T-helper 17 cell (primary cell): ENCODE data around the gene HDAC1. TPM values are rescaled to one million over a fixed set of nuclear protein-coding genes. Genes with fewer than 3 reads are reported as not detected.

Experiments
- ATAC-seq: fragments of 150-1000 bp; cut with Tn5 transposase; 2 replicates; pipeline ENCODE4 v1.10.0; 2021; ENCODE audit warnings: mild to moderate bottlenecking, moderate library complexity
- DNase-seq, 3 donors: peaks; one replicate each; pipeline versions ENCODE4 v3.0.0 to v3.0.0-alpha.2; 2020 to 2021
- H3K9me3 ChIP-seq: one replicate; pipeline ENCODE4 v1.7.0; 2013; ENCODE audit warnings: low read length, mild to moderate bottlenecking; ENCODE audit not compliant: control insufficient read depth, poor library complexity, severe bottlenecking
- H3K27ac Mint-ChIP-seq: one replicate; pipeline ENCODE4 v1.8.0; 2022; ENCODE audit warnings: mild to moderate bottlenecking, moderate library complexity, mixed read lengths
- H3K27me3 Mint-ChIP-seq: one replicate; pipeline ENCODE4 v1.8.0; 2022; ENCODE audit warnings: mixed read lengths
- H3K36me3 Mint-ChIP-seq: one replicate; pipeline ENCODE4 v1.8.0; 2022; ENCODE audit warnings: low read depth, mixed read lengths
- H3K4me1 Mint-ChIP-seq: one replicate; pipeline ENCODE4 v1.8.0; 2022; ENCODE audit warnings: mild to moderate bottlenecking, mixed read lengths
- H3K4me3 Mint-ChIP-seq: one replicate; pipeline ENCODE4 v1.8.0; 2022; ENCODE audit warnings: mild to moderate bottlenecking, moderate library complexity, mixed read lengths
- total RNA-seq, 4 donors: library from RNA in 2 of 4; stranded (reverse) in 2 of 4; gene quantifications; one replicate each; pipeline ENCODE4 v1.2.3 and lab custom pipeline; 2022 to 2026

The HDAC1 gene
- total RNA-seq, 2 donors from 2014 or later: 81.6 to 86.2 TPM

DNA sequence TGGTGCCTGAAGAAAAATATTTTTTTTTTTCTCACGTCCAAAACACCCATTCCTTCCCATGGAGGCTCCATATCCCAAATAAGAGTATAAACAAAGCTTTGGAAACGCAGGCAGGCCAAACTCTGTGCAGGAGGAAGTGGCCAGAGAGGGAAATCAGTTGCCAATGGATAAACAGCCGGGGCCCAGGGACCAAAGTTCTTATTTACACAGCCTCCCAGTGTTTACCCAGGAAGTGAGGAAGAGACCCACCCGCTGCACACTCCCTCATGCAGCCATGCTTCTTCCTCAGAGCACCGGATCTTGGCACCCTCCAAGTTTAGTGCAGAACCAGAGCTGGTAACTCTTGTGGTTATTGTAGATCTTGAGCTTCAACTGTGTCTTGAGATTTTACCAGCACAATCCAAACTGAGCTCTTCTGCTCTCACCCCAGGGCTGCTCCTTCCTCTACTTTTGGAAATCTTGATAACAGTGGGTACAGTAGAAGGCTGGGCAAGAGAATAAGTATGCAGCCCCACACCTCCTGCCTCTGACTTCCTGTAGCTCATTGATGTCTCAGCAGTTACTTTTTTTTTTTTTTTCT is 29.9 kb downstream of the HDAC1 start:
- DNase-seq (no peak), ATAC-seq (peak; percentile 85)
- Mint-ChIP-seq H3K4me1 (peaks cover 28% of the 10 kb centered on the region), H3K36me3 (peaks cover under 1% of the 10 kb centered on the region), H3K27me3 (no peaks in the 10 kb centered on the region), H3K27ac (peak overlapping the region; percentile 82), H3K4me3 (peak overlapping the region; percentile 78)
- H3K9me3 ChIP-seq: no peaks in the 10 kb centered on the region

DNA sequence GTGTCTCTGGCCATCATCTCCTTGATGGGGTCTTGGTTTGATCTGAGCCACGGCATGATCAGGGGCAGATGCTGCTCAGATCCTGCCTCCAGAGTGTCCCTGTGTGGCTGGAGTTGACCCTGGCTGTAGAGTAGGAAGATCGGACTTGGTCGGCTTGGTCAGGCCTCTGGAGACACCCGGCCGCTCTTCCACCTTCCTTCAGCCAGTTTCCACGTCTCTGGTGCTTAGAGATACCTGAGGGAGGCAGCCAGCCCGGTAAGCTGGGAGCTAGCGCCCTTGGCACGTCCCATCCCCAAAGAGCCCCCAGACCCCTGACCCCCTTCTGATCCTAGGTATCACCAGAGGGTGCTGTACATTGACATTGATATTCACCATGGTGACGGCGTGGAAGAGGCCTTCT is 35.3 kb downstream of the HDAC1 start:
- no peak overlapping the region for H3K27ac Mint-ChIP-seq
- ATAC-seq (no peak), DNase-seq (no peak)
- peaks cover 8% of the 10 kb centered on the region for H3K36me3 Mint-ChIP-seq
- no peaks in the 10 kb centered on the region for H3K9me3 ChIP-seq
- H3K27me3 Mint-ChIP-seq: no peaks in the 10 kb centered on the region
- H3K4me1 Mint-ChIP-seq: peaks cover 23% of the 10 kb centered on the region
- H3K4me3 Mint-ChIP-seq: no peak overlapping the region

DNA sequence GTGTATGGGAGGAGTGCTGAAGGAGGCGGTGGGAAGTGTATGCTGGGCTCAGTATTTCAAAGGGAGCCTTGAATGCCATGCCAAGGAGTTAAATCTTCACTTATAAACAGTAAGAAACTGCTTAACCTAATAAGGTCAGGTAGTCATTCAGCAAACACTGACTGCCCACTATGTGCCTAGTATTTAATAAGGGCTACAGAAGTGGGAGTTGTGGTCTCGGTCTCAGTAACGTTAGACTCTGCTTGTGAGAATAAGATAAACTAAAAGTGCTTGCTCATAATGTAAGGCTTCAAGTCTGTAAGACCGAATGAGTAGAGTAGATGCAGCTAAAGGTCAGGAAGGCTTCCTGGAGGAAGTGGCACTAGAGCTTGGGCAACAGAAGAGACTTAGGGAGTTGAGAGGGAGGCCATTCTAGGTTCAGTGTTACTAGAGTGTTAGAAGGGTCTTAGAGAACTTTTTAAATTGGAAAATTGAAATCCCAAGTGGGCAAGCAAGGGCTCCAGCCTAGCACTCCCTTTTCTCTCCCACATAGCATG is 38.1 kb downstream of the HDAC1 start:
- H3K4me3 Mint-ChIP-seq: no peak overlapping the region
- DNase-seq (no peak), ATAC-seq (no peak)
- H3K27ac Mint-ChIP-seq: peak overlapping the region; percentile 93
- no peaks in the 10 kb centered on the region for H3K27me3 Mint-ChIP-seq
- peaks cover 8% of the 10 kb centered on the region for H3K36me3 Mint-ChIP-seq
- peaks cover 25% of the 10 kb centered on the region for H3K4me1 Mint-ChIP-seq
- H3K9me3 ChIP-seq: no peaks in the 10 kb centered on the region

DNA sequence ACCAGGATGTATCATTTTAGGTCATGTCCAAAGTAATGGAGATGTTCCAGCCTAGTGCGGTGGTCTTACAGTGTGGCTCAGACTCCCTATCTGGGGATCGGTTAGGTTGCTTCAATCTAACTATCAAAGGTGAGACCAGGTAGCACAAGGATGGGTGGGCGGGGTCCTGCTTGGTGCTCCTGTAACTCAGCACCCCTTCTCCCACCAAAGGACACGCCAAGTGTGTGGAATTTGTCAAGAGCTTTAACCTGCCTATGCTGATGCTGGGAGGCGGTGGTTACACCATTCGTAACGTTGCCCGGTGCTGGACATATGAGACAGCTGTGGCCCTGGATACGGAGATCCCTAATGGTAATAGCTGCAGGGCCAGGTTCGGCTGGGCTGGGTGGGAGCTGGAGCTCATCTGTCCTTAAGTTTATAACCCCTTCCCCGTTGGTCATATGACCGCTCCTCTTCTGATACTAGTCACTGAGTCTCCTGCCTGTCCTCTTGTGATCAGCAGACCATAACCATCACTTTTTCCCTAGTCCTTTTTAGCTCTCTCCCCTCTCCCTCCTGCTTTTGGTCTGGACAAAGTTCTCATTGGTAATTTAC is 38.8 kb downstream of the HDAC1 start:
- H3K4me1 Mint-ChIP-seq: peaks cover 27% of the 10 kb centered on the region
- no peak for DNase-seq
- no peak overlapping the region for H3K4me3 Mint-ChIP-seq
- H3K27ac Mint-ChIP-seq: peak overlapping the region; percentile 39
- H3K9me3 ChIP-seq: no peaks in the 10 kb centered on the region
- no peak for ATAC-seq
- no peaks in the 10 kb centered on the region for H3K27me3 Mint-ChIP-seq
- H3K36me3 Mint-ChIP-seq: peaks cover 8% of the 10 kb centered on the region

DNA sequence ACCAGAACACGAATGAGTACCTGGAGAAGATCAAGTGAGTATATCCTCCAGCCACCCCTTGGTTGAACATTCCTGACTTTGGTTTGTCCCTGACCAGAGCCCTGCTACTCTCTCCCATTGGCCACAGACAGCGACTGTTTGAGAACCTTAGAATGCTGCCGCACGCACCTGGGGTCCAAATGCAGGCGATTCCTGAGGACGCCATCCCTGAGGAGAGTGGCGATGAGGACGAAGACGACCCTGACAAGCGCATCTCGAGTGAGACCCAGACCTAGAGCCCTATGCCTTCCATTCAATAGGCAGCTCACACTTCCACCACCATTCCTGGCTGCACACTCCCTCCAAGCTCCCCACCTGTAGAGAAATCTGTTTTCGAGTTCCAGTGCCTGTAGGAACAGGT is 39.7 kb downstream of the HDAC1 start:
- H3K27ac Mint-ChIP-seq: peak overlapping the region; percentile 39
- no peak for DNase-seq

DNA sequence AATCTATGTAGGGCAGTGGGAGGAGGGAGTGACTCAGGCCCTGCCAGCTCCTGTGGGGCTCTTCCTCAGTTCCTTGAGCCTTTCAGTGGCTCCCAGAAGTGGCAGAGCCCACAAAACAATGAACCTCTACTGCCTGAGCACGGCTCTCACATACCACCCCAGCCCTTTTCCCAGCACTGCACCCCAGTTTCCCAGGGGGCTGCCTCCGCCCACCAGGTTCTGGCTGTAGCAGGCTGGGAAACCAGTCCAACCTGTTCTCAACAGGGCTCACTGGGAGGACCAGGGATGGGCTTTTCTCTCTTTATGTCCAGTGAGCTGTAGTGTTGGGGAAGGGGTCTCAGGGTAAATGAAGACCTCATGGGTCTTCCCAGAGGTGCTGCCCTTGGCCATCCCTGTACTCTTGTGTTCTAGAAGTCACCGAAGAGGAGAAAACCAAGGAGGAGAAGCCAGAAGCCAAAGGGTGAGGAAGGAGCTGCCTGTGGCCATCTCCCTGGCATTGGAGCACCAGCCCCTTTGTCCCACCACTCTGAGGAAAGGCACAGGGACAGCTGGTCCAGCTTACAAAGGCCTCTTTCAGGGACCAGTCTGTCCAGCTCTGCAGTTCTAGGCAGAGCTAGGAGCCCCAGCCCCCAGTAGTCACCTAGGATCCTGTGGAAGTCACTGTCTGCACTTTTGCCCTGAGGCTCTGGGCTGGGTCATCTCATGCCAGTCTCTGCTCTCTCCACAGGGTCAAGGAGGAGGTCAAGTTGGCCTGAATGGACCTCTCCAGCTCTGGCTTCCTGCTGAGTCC is 40.6 kb downstream of the HDAC1 start:
- H3K4me1 Mint-ChIP-seq: peaks cover 34% of the 10 kb centered on the region
- no peaks in the 10 kb centered on the region for H3K27me3 Mint-ChIP-seq
- H3K9me3 ChIP-seq: no peaks in the 10 kb centered on the region
- H3K36me3 Mint-ChIP-seq: peaks cover 8% of the 10 kb centered on the region
- DNase-seq (no peak), ATAC-seq (no peak)
- H3K4me3 Mint-ChIP-seq: no peak overlapping the region
- H3K27ac Mint-ChIP-seq: no peak overlapping the region

More for the DNA sequence above, 39.7 kb downstream of the HDAC1 start:
- H3K4me1 Mint-ChIP-seq: peaks cover 27% of the 10 kb centered on the region
- no peak overlapping the region for H3K4me3 Mint-ChIP-seq
- no peak for ATAC-seq
- no peaks in the 10 kb centered on the region for H3K9me3 ChIP-seq
- H3K27me3 Mint-ChIP-seq: no peaks in the 10 kb centered on the region
- peaks cover 8% of the 10 kb centered on the region for H3K36me3 Mint-ChIP-seq

DNA sequence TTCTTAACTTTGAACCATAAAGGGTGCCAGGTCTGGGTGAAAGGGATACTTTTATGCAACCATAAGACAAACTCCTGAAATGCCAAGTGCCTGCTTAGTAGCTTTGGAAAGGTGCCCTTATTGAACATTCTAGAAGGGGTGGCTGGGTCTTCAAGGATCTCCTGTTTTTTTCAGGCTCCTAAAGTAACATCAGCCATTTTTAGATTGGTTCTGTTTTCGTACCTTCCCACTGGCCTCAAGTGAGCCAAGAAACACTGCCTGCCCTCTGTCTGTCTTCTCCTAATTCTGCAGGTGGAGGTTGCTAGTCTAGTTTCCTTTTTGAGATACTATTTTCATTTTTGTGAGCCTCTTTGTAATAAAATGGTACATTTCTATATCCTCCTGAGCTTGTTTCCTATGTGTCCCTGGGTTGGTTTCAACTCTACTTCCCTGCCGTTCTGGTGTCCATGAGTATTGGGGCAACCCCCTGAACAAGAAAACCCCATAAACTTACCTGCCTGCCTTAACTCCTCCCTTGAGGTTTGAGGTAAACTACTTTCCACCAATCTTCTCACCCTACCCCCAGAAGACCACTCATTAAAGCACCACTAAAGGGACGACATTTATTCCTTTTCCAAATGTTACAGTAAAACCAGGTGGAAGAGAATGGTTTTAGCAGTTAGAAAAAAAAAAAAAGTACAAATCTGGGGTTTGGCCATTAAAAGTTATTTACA is 41.5 kb downstream of the HDAC1 start:
- H3K4me3 Mint-ChIP-seq: peak overlapping the region; percentile 57
- DNase-seq: no peak
- peaks cover 8% of the 10 kb centered on the region for H3K36me3 Mint-ChIP-seq
- H3K4me1 Mint-ChIP-seq: peaks cover 40% of the 10 kb centered on the region
- H3K27ac Mint-ChIP-seq: peak overlapping the region; percentile 54
- no peaks in the 10 kb centered on the region for H3K27me3 Mint-ChIP-seq
- ATAC-seq: no peak
- no peaks in the 10 kb centered on the region for H3K9me3 ChIP-seq

DNA sequence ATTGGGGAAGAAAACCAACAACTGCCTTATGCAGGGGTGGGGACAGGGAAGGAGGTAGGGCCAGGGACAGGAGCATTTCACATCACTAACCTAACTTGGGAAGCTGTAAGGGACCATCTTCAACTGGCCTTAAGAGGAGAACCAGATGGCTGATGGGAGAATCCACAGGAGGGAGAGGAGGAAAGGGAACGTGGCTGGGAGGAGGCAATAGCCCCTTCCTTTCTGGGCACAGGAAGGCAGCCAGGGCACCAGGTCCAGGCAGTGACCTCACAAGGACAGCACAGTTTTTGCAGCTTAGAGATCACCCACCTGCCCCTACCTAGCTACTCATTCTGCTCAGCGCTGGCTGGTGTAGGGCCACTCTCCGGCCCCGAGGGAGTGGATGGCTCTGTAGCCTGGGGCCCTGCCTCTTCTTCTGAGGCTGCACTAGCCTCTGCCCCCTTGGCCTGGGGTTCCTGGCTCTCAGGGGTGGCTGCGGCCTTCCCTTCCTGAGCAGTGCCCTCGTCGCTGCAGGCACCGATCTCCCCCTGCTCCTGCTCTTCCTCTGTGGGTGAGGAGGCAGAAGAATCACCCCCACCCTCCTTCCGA is 42.5 kb downstream of the HDAC1 start:
- ATAC-seq (no peak), DNase-seq (no peak)
- H3K4me3 Mint-ChIP-seq: peak overlapping the region; percentile 57
- peaks cover 43% of the 10 kb centered on the region for H3K4me1 Mint-ChIP-seq
- H3K27ac Mint-ChIP-seq: peak overlapping the region; percentile 54
- no peaks in the 10 kb centered on the region for H3K9me3 ChIP-seq
- no peaks in the 10 kb centered on the region for H3K27me3 Mint-ChIP-seq
- peaks cover 8% of the 10 kb centered on the region for H3K36me3 Mint-ChIP-seq

DNA sequence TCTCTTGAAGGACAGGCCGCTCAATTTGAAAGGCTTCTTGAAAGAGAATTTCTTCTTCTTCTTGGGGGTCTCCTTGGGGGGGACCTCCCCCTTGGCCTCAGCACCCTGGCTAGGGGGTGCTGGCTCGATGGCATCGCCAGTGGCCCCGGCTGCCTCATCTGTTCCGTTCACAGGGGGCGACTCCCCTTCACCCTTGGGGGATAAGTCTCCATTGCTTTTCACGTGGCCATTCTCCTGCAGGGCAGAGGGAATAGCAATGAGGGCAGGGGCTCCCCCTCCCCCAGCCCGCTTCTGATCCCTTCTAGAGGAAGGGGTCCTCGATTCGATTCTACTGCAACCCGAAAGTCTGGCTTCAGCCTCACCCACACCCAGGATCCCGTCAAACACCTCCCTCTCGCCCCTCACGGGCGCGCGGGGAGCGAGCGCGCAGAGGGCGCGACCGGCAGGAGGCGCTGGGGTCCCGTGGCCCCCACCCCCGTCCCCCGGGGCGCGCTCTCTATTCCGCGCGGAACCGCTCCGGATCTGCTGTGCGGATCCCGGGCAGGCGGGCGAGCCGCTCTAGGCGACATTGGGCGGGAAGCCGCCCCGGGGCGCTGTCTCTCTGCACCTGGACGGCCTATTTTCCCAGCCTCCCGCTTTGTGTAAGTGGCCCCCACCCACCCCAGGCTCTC is 43.1 kb downstream of the HDAC1 start:
- H3K27ac Mint-ChIP-seq: peak overlapping the region; percentile 27
- ATAC-seq (peak; percentile 61), DNase-seq (peak; percentile 58 to 64 (median 63))
- H3K9me3 ChIP-seq: no peaks in the 10 kb centered on the region
- H3K36me3 Mint-ChIP-seq: peaks cover 3% of the 10 kb centered on the region
- H3K4me3 Mint-ChIP-seq: peak overlapping the region; percentile 85
- peaks cover 42% of the 10 kb centered on the region for H3K4me1 Mint-ChIP-seq
- H3K27me3 Mint-ChIP-seq: no peaks in the 10 kb centered on the region

DNA sequence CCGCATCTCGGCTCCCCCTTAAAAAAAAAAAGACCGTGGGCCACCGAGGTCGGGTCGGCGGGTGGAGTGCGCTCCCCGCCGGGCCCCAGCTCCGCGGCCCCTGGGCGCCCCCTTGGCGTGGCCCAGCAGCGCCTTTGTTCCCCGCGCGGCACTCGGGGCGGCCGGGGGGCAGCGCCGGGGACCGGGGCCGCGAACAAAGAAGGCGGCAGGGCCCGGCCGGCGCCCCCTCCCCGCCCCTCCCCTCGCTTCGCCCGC is 43.6 kb downstream of the HDAC1 start:
- no peak for DNase-seq
- no peak overlapping the region for H3K27ac Mint-ChIP-seq
- peaks cover 2% of the 10 kb centered on the region for H3K36me3 Mint-ChIP-seq
- peak; percentile 11 for ATAC-seq
- H3K9me3 ChIP-seq: no peaks in the 10 kb centered on the region
- H3K4me1 Mint-ChIP-seq: peaks cover 42% of the 10 kb centered on the region
- no peaks in the 10 kb centered on the region for H3K27me3 Mint-ChIP-seq
- peak overlapping the region; percentile 85 for H3K4me3 Mint-ChIP-seq

DNA sequence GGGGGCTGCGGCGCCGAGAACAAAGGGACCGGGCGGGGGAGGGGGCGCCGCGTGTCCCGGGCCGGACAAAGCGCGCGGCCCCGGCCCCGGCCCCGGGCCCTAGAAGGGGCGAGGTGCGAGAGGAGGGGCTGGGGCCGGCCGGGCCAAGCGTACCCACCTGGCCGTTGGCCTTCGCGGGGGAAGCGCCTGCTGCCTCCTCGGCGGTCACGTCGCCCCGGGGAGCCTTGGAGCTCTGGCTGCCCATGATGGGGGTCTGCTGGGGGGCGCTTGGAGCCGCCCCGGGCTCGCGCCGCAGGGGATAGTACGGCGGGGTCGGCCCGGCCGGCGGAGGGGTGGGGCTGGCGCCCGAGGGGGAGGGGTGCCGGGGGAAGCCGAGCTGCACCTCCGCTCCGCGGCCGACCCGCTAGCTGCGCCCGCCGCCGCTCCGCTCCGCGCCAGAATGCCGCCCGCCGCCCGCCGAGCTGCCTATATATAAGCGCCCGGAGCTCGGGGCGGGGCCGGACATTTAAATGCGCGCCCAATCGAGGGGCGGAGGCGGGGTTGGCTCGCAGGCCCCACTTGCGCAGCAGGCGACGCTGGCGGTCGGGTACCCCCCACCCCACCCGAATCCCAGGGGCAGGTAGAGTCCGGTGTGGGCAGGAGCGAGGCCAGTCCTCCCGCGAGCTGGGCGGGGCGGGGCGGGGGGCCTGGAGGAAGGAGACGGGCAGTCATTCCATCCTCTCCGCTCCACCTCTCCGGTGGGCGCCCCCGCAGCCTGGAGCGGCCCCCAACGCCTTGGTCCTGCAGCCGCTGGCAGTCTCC is 44.1 kb downstream of the HDAC1 start, which contains the start of gene MARCKSL1:
TSS of gene MARCKSL1 (minus strand) at position 444 of the 801 bp plus-strand sequence. CDS start at position 244, 200 bp downstream.
- peaks cover under 1% of the 10 kb centered on the region for H3K36me3 Mint-ChIP-seq

DNA sequence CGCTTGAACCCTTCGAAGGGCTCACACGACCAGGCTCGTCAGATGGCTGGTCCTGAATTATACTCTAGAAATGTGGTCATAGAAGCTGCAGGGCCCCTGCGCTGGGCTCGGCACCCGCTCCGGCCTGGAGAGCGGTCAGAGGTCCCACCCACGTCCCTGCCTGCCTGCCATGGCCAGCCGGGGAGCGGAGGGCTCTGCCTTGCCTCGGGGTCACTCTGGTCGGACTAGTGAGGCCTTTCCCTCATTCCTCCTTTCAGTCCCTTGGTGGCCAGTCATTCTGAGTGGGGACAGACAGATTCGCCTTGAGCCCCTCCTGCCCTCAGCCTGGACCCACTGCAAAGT is 44.7 kb downstream of the HDAC1 start:
- DNase-seq: no peak
- no peaks in the 10 kb centered on the region for H3K36me3 Mint-ChIP-seq
- H3K4me3 Mint-ChIP-seq: peak overlapping the region; percentile 74
- no peaks in the 10 kb centered on the region for H3K27me3 Mint-ChIP-seq
- peaks cover 40% of the 10 kb centered on the region for H3K4me1 Mint-ChIP-seq
- peak overlapping the region; percentile 53 for H3K27ac Mint-ChIP-seq
- no peaks in the 10 kb centered on the region for H3K9me3 ChIP-seq
- no peak for ATAC-seq

More for the DNA sequence above, 44.1 kb downstream of the HDAC1 start, which contains the start of gene MARCKSL1:
- Mint-ChIP-seq H3K4me3 (peak within 1 kb of the TSS; percentile 85), H3K27ac (peak within 1 kb of the TSS; percentile 53), H3K4me1 (peaks cover 42% of the 10 kb centered on the region), H3K27me3 (no peaks in the 10 kb centered on the region)
- no peaks in the 10 kb centered on the region for H3K9me3 ChIP-seq
- ATAC-seq (peak; percentile 61), DNase-seq (peak; percentile 81 to 86 (median 83))
